ENCODE results near the gene NCKAP5.
"Not testable (repeated sequence)": the region's sequence is repeated elsewhere in the genome, so short reads cannot be mapped to it uniquely, and the experiment has no call there.

The NCKAP5 gene

DNA sequence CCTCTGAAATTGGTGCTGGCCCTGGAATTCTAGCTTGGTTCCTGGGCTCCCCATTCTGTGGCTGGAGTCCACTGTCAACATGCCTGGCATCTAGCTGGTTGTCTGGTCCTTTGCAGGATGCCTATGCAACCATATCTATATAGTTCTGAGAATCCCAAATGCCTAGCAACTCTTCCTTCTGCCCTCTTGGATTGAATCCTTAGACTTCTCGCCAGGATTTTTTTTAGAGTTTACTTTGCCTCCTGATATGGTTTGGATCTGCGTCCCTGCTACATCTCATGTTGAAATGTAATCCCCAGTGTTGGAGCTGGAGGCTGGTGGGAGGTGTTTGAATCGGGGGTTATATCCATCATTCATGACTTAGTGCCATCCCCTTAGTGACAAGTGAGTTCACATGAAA is 833.3 kb downstream of the NCKAP5 start:
- FAIRE-seq = no peak

DNA sequence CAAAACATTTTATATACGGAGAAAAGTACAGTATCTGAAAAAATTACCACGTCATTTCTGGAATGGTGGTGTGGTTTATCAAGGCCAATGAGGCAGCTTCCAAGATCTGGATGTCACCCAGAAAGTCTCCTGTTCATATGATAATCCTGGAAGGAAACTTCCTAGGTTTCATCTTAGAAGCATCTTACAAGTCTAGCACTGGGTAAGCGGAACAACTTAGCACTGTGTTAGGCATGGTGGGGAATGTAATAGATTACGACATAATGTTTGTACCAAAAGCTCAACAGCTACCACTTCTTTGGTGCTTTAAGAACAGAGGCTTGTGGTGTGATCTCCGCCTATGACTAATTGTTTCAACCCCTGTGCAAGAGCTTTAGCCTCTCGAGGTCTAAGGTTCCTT is 835.2 kb downstream of the NCKAP5 start:
- FAIRE-seq = no peak

DNA sequence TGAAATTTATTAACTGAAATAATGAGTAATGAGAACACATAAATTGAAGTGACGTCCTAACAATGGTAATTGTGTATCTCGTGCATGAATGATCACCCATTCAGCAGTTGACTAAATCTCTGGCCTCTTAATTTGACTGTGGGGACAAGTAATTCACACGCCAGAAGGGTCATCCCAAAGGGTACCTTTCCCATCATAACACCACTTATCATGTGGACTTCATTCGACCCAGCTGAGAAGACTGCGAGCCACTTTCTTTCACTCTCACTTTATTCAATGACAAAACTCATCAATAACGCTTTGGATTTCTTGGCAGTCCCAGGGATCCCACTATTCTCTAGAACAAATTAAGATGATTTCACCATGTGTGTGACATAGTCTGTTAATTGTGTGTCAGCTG is 835.6 kb downstream of the NCKAP5 start:
- FAIRE-seq = no peak

DNA sequence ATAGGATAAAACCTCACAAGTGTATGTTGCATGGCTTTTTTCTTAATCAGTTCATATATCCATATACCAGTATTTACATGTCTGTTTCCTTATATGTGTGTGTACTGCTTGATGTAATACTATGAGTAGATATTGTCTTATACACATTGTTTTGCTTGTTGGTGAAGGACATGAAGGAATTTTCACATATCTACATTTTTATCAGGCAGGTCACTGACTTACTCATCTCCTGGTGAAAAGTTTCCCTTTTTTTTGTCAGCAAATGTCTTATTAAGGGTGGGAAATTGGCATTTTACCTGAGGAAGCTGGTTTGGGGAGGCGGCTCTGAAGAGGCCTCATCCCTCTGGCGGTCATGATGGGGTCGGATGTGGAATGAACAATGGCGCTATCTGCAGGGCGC is 836.8 kb downstream of the NCKAP5 start:
- no peak for FAIRE-seq

DNA sequence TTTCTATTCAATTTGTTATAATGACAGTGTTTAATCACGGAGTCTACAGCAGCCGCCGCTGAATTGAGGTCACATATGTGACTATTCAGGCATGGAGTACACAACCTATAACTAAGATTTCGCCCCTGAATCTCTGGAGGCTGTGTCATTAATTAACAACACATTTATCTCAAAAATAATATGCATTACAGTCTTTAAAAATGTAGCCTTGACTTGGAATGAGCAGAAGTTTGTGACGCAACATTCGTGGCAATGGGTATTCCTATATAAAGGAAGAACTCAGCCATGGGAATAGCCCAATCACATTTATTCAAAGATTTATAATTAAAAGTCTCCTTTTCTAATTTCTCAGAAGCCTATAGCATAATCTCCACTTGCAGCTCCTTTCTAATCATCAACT is 837.7 kb downstream of the NCKAP5 start:
- FAIRE-seq = no peak

DNA sequence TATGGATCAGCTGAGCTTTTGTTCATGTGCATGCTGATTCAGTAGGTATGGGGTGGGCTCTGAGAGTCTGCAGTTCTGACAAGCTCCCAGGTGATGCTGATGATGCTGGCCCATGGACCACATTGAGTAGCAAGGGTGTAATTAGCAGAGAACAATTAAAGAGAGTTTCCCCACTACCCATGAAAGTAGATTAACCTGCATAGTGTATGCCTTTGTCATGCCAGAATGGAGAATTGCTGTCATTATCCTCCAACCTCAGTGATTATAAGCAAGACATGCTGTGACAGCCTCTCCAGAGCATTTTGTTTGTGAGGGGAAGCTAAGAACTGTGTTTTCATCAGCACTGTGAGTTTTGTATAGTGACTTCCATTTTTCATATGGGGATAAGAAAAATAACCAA is 838.7 kb downstream of the NCKAP5 start:
- no peak for FAIRE-seq

DNA sequence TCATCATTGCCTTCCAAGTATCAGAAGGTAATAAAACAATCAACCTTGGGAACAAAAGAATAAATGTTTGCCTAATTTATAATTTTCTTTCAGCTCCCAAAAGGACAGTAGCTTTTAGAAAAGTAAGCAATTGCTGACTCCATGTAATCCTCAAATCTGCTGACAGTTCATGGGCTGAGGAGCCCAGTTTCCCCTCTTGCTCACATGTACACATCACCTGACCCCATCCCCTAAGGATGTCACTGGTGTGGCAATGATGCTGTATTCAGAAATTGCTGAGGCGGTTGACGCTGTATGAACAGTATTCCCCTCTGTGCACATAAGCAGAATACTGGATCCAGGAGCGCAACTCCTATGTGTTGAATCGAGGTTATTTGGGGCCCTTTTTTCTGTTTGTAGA is 842.1 kb downstream of the NCKAP5 start:
- no peak for FAIRE-seq

DNA sequence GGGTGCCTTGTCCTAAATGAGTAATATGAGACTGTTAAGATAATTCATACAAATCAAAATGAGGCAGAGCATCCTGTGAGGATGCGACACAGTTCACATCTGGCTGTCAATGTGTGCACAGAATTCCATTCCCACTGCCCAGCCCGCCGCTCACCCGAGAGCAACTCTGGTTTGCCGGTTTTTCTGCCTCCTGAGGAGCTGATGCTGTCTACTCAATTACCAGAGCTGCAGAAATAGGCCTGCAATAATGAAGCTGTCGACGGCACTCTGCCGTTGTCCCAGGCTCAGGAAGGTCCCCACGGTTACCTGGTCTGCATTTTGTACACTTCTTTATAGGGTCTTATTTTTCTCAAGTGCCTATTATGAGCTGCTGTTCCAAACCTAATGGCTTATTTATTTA is 842.5 kb downstream of the NCKAP5 start:
- FAIRE-seq = no peak

DNA sequence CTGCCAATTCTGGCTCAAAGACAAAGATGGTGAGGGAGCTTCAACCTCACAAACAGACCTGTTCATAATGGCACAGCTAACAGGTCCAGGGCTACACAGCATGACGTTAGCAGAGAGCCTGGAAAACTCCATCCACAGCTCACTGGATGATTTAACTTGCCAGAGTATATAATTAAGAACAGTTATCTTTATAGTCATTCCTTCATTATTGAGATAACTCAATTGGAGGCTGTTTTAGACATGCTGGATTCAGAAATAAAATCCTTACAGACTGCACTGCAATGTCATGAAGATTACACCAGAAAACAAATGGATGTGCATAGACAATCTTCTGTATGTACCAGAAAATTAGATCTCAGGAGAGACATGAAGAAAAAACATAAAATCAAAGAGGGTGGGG is 843.1 kb downstream of the NCKAP5 start:
- FAIRE-seq = no peak

DNA sequence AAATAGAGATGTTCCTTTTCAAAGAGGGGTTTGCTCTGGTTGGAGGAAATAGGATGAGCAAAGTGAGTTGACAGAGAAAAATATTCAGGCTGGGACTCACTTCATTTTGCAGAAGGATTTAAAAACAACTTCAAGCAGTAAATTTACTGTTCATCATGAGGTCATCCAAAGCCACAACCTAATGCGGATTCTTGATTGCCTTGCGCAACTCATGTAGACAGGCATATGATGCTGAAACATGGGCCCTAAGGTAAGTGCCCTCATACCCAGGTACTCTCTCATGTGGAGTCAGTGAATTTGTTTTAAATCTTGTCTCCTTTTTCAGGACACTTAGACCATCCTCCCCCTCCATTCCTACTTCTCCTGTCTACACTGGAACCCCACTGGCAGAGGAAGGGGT is 846.3 kb downstream of the NCKAP5 start:
- no peak for FAIRE-seq

DNA sequence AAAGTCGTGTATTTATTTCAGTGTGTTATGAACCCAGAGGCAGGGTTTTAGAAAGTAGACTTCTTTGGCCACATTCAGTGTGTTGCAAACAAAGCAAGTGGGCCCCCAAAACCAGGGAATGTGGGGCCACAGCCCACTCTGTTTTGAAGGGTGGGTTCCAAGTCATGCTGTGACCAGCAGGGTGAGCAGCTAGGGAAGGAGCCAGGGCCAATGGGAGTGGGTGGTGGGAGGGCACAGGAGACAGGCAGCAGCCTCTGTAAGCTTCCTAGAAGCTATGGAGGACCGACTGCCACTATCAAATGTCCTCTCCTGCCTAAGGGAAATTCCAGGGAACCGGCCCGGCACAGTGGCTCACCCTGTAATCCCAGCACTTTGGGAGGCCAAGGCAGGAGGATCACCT is 847.9 kb downstream of the NCKAP5 start:
- FAIRE-seq = no peak

DNA sequence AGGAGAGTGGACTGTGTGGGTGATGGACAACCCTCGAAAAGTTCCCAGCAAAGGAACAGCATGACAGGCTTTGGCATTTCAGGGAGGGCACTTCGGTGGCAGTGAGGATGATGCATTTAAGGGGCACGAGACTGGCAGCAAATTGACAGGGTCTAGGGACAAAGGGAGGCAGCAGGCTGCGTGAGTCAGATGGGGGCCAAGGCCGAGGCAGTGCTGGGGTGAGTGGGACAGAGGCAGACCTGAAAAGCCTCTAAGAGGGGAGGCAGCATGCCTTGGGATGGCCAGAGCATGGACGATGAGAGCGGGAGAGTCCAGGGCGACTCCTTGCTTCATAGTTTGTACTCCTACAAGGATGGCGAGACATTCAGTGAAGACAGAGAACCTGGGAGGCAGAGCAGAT is 848.8 kb downstream of the NCKAP5 start:
- FAIRE-seq = no peak

DNA sequence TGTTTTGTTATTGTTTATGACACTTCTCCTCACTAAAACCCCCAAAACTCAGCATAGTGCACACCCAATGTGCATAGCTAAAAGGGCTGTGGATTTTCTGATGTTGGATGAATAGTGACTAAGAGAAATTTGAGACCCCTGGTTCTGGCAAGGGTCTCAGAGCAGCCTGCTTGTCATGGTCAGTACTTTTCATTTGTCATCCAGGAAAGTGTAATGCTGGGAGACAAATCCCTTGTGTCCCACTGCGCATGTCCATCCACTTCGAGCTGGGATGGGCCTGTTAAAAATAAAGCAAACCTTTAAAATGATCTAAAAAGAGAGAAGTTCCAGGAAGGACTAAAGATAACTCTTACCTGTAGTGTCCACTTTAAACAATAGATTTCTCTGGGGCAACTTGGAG is 851.3 kb downstream of the NCKAP5 start:
- FAIRE-seq = no peak

DNA sequence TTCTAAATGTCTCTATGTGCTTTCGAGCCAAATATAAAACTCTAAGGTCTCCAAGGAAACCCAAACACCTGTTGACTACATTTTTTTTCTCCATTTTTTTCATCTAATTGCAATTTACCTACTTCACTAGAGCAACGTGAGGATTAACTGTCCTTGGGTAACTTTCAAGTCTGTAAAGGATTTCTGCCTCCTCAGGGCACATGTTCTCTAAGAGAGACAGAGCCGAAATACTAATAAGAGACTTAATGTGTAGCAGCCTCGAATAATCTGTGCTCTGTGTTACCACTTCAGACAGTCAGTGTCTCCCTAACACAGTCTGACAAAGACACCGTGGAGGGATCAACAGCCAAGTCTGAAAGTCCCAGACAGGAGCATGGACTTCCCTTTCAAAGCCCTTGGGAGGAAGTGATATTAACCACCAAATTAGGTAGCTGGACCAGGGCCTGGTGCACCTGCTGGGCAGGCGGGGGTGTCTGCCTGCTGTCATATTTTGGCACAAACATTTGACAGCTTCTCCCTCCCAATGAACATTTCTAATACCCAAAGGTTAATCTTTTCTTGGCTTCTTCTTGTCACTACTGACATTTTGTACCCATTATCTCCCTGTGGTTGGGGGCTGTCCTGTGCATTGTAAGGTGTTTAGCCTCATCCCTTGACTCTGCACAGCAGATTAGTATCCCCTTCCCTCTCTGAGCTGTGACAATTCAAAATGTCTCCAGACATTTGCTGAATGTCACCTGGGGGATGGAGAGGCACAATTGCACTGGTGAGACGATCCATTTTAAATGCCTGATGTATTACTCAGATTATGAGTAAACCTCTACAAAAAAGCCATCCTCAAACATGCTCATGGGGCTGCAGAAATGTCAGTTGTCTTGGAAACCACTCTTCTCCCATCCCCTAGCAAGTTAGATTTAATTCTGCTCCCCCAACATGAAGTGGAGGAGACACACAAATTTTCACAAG is 852.6 kb downstream of the NCKAP5 start:
- no peak for FAIRE-seq

DNA sequence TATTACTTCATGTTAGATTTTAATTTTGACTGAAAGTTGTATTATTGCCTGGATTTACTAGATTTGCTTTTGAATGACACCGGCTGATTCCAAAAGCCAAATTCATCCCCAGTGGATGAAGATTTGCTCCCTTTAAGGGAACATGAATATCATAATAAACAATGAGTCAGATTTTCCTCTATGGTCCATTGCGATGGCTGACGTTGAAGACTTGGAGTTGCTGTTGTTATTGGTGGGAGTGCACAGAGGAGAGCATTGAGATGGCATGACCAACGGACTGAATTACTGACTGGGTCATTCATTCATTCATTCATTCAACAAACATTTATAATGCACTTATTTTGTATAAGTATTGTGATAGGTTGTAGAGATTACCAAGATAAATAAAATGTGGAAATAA is 864.9 kb downstream of the NCKAP5 start:
- FAIRE-seq = no peak

DNA sequence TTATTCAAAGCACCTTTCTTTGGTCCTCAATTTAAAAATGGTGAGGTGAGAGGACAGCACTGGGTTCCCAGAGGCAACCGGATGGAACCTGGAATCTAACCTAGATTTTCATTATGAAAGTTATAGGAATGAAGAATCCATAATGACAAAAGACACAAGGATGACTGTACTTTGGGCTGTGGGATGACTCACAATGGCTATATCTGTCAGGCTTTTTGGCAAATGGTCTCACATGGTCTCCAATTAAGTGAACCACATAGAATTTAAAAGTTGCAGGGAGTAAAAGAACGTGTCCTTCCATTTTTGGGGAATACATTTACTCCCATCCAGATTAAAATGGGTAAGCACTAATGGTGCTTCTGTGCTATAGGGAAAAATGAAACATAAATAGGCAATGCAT is 866.5 kb downstream of the NCKAP5 start:
- no peak for FAIRE-seq

DNA sequence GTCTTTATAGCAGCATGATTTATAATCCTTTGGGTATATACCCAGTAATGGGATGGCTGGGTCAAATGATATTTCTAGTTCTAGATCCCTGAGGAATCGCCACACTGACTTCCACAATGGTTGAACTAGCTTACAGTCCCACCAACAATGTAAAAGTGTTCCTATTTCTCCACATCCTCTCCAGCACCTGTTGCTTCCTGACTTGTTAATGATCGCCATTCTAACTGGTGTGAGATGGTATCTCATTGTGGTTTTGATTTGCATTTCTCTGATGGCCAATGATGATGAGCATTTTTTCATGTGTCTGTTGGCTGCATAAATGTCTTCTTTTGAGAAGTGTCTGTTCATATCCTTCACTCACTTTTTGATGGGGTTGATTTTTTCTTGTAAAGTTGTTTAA is 868.5 kb downstream of the NCKAP5 start:
- not testable (repeated sequence) for FAIRE-seq

DNA sequence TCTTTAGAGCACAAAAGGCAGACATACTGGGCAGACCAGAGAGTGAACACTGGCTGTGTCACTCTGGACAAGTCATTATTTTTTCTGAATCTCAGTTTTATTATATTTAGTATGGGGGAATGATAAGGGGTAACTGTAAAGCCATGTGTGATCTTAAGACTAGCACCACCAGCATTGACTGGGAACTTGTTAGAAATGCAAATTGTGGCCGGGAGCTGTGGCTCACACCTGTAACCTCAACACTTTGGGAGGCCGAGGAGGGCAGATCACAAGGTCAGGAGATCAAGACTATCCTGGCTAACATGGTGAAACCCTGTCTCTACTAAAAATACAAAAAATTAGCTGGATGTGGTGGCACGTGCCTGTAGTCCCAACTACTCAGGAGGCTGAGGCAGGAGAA is 869.9 kb downstream of the NCKAP5 start:
- FAIRE-seq = not testable (repeated sequence)

DNA sequence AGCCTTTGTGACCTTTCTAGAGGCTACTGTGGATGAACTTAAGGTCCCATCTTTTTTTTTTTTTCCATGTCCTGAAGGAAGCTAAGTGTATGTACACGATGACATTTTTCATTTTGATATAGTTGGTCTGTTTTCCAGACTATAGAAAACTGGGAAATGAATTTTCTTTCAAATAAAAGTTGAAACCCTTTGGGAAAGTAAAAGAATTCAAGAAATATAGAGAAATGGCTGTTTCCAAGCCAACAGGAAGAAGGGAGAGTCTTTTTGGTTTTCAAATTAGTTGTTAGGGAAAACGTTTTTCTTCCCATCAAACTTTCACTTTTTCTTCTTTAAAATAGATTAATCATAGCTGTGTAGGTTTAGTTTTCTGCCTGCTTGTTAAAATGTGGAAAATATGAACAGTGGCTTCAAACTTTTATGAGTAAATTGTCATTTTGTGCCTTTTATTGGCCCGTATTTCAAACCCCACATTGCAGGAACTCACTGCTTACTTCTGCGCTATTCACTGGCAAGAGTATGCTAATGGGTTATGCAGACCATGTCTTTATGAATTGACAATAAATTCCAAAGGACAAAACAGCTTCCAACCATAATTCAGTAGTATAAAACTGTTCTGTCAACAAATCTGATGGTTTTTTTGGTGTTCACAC is 870.6 kb downstream of the NCKAP5 start:
- FAIRE-seq = no peak

DNA sequence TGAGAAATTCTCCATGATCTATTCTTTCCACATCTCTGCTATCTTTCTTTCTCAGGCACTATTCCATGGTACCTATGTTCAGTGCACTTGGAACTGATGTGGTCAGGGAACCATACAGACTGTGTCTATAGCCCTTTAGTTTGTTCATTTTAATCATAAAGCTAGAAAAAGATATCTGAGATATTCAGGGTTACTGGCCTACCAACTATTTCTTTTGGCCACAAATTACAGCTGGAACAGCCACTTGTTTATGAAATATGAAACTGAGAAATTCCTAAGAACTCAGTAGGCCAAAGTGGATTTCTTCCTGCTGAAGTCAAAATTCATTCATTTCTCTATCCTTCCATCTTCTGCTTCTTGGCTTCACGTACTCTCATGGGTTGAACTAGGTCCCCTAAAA is 875.4 kb downstream of the NCKAP5 start:
- FAIRE-seq = no peak

DNA sequence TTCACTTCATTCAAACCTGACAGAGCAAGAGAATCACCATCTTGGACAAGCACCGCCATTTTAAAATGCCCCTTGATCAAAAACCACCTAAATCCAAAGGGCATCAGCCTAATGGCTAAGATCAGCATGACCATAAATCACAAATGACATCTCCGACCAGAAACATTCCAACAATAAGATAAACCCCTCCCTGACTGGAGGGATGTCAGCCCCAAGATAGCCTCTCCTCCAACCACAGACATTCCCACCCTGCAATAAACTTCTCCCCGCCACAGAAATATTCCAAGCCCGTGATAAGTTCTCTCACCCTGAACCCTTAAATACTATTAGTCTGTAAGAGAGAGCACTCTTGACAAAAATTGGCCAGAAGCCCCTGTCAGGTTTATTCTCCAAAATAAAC is 876.7 kb downstream of the NCKAP5 start:
- no peak for FAIRE-seq

DNA sequence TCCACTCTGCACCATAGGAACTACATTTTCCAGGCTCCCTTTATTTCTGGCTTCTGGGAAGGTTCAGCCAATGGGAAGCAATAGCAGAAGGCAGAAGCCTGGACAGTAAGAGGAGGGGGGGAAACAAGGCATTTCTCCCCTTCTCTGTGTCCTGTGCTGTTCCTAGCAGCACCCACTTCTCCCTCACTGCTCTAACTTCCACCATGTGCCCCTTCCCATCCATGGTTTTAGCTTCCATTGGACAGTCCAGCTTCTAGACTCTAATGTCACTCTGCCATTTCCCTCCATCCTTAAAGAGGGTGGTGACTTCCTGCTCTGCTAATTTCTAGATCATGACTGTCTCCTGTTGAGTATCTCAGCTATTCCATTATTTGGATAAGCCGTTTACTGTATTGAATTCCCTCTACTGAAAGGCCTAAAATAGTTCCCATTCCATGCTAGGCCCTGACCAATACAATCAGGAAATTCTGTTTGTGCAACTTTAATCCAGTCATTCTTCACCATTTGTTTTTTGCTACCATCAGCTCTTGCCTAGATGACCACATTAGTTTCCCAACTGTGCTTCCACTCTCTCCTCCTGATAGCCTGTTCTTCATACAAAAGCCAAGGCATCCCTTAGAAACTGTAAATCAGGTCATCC is 877.5 kb downstream of the NCKAP5 start:
- no peak for FAIRE-seq

DNA sequence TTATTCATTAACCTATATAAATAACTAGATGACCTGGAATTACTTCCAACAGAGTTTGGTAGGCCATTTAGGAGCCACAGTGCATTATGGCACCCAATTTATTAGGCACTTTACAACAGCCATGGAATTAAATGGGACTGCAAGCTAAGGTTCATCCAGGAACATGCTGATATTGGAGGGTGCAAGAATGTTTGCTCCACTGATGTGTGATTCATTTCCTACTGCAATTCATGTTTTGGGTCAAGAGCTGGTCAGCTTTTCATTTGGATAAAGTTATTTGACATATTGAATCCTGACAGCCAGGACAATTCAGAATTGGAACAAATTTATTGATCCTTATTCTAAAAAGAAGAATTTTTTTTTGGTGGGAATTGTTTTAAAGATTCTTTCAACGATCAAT is 886.5 kb downstream of the NCKAP5 start:
- no peak for FAIRE-seq

DNA sequence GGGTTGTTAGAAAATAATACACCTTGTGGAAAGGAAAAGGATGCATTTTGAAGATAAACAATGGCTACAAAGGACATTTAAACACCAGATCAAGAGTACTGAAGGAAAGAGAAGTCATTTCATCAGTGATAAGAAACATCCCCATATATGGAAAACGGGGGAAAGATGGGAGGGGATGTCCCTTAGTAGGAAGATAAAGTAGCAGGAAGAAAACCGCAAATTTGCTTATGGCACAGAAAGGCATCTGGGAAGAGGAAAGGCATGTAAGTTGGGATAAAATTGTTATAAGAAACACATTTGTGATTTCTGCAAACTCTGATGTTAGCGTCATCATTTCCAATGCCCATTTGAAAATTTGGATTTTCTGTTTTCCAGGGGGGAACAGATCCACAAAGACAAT is 887.7 kb downstream of the NCKAP5 start:
- no peak for FAIRE-seq
